Spinal cord (tissue), 10 donors: Measurements from ENCODE around the gene GRIK2. TPM values are rescaled to one million over a fixed set of nuclear protein-coding genes. Genes with fewer than 3 reads are reported as not detected.
A peak's percentile ranks its signal among the peaks of the same experiment; 100 is the strongest.

Experiments
- DNase-seq, 6 donors: peaks; one replicate each; pipeline versions ENCODE4 v3.0.0 to v3.0.0-alpha.2; 2013 to 2015; ENCODE audit warnings: low spot score in 6 of 6, low read depth in 4 of 6
- H3K27ac ChIP-seq: one replicate; pipeline ENCODE4 v1.5.1; 2013; ENCODE audit warnings: low read depth, low read length, control low read depth
- H3K27me3 ChIP-seq: one replicate; pipeline ENCODE4 v1.6.1; 2013; ENCODE audit warnings: low read length; ENCODE audit not compliant: control insufficient read depth, insufficient read depth
- H3K36me3 ChIP-seq: one replicate; pipeline ENCODE4 v1.6.1; 2013; ENCODE audit warnings: low read length; ENCODE audit not compliant: control insufficient read depth, insufficient read depth
- H3K4me1 ChIP-seq: one replicate; pipeline ENCODE4 v1.6.1; 2013; ENCODE audit warnings: low read length; ENCODE audit not compliant: control insufficient read depth, insufficient read depth
- H3K4me3 ChIP-seq: one replicate; pipeline ENCODE4 v1.5.1; 2013; ENCODE audit warnings: low read depth, low read length, control low read depth
- H3K9me3 ChIP-seq: one replicate; pipeline ENCODE4 v1.6.1; 2013; ENCODE audit warnings: low read length; ENCODE audit not compliant: control insufficient read depth, insufficient read depth
- WGBS: methylation state at CpG from one replicate; pipeline ENCODE4 v1.1.5; 2013; ENCODE audit warnings: missing lambda C conversion rate; ENCODE audit not compliant: insufficient coverage; 5-methylcytosine and 5-hydroxymethylcytosine counted together
- polyA plus RNA-seq, 2 donors: library from polyadenylated mRNA; unstranded; fragments of 120-200 nt; gene quantifications; one replicate each; pipeline ENCODE4 v1.2.1, GENCODE V29; 2013; ENCODE audit not compliant: insufficient read length in 2 of 2
- total RNA-seq, 2 donors: library from RNA; depleted of rRNA in 1 of 2; stranded (reverse); fragments of 120-200 nt in 1 of 2; fragments of >200 nt in 1 of 2; gene quantifications; one replicate each; pipeline versions ENCODE4 v1.2.3 to v1.2.4, GENCODE V29; 2013 to 2014
- donor health status: healthy.

The GRIK2 gene
- total and polyA plus RNA-seq, 4 donors: 25.3 to 92.4 (median 54.7) TPM

DNA sequence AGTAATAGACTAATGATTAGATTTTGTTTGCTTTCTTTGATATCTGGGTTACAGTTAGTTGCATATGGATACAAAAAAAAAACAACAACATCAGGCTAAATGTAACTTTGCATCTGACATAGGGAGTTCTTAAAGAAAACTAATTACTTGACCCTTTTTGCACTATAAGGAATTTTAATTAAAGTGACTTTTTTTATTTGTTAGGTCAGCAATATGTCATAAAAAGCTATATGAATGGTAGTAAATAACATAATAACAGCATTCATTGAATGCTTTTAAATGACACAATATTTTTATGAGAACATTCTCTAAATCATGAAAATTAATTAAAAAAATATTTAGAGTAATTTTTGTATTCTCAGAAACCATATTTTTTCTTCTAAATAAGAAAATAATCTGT lies 183.6 kb downstream of the GRIK2 start:
- no peak overlapping the region for H3K4me3 ChIP-seq
- H3K27ac ChIP-seq: no peak overlapping the region

DNA sequence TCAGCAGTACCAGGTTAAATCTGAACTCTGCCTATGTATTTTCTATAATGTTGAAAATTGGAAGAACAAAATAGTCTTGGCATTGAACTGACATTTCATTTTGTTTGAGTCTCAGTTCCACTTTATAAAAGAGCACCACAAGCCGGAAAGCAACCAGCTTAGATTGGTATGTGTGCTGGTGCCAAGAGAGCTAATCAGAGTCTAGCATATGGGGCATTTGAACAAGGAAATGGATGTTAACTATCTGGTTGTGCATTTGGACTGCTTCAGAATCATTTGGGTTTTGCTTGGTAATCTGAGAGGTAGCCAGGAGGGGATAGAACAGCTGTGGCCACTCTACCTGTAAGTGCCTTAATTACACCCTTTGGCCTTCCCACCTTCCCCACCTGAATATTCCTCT lies 184.8 kb downstream of the GRIK2 start:
- DNase-seq: peak in 1 of 6 donors; percentile 30
- no peaks in the 10 kb centered on the region for H3K27me3 ChIP-seq
- H3K4me3 ChIP-seq: no peak overlapping the region
- H3K4me1 ChIP-seq: no peaks in the 10 kb centered on the region
- no peaks in the 10 kb centered on the region for H3K36me3 ChIP-seq
- 88% methylated on average over 1 of the region's 1 CpG for WGBS
- H3K27ac ChIP-seq: no peak overlapping the region
- no peaks in the 10 kb centered on the region for H3K9me3 ChIP-seq

More for the DNA sequence above, 183.6 kb downstream of the GRIK2 start:
- H3K36me3 ChIP-seq: no peaks in the 10 kb centered on the region
- no peaks in the 10 kb centered on the region for H3K9me3 ChIP-seq
- H3K27me3 ChIP-seq: no peaks in the 10 kb centered on the region
- H3K4me1 ChIP-seq: no peaks in the 10 kb centered on the region
- no peak for DNase-seq

DNA sequence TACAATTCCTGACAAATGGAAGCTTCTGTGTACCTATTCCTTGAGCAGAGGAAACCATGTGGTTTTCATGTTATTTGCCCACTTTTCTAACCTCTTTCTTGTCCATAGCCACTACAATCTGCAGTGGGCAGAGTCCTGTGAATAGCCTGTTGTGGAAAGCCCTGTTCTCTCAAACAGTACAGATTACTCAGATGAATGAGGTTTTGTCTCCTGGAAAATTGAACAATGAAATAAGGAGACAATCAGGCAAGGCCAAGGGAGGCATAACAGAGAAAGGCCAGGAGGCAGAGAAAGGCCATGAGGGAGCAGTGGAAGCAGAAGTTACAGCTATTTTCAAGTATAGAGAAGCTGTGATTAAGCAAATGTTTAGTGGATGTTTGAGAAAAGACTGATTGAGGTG lies 189.3 kb downstream of the GRIK2 start:
- no peak overlapping the region for H3K27ac ChIP-seq
- no peak for DNase-seq
- no peaks in the 10 kb centered on the region for H3K9me3 ChIP-seq
- no peak overlapping the region for H3K4me3 ChIP-seq
- H3K27me3 ChIP-seq: no peaks in the 10 kb centered on the region
- H3K4me1 ChIP-seq: no peaks in the 10 kb centered on the region
- H3K36me3 ChIP-seq: no peaks in the 10 kb centered on the region

- Histone ChIP-seq H3K27ac (no peak overlapping the region), H3K27me3 (no peaks in the 10 kb centered on the region), H3K36me3 (no peaks in the 10 kb centered on the region), H3K4me1 (no peaks in the 10 kb centered on the region), H3K9me3 (no peaks in the 10 kb centered on the region), H3K4me3 (no peak overlapping the region)
- no peak for DNase-seq
These were observed 192.0 kb downstream of the GRIK2 start for GRCh38 chr6:101585501-101585900.

- Histone ChIP-seq H3K27me3 (no peaks in the 10 kb centered on the region), H3K36me3 (no peaks in the 10 kb centered on the region), H3K4me1 (no peaks in the 10 kb centered on the region), H3K27ac (no peak overlapping the region), H3K4me3 (no peak overlapping the region), H3K9me3 (no peaks in the 10 kb centered on the region)
- no CpG with 5 or more reads among the region's 3 CpGs for WGBS
- DNase-seq: no peak
These were observed 194.8 kb downstream of the GRIK2 start for GRCh38 chr6:101588343-101588742.

DNA sequence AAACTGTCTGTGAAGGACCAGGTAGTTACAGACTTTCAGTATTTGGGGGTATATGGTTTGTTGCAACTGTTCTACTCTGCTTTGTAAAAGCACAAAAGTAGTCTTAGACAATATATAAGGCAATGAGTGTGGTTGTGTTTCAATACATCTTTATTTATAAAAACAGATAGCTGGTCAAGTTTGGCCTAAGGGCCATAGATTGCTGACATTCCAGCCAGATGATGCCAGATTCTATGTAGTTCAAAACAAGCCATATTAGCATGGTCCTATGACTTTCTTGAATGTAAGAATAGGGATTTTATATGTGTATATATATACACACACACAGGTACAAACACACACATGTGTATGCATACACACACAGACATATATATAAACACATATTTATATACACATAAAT lies 201.8 kb downstream of the GRIK2 start:
- H3K27ac ChIP-seq: no peak overlapping the region
- DNase-seq: no peak
- no peaks in the 10 kb centered on the region for H3K36me3 ChIP-seq
- no peaks in the 10 kb centered on the region for H3K9me3 ChIP-seq
- H3K4me3 ChIP-seq: no peak overlapping the region
- no peaks in the 10 kb centered on the region for H3K27me3 ChIP-seq
- H3K4me1 ChIP-seq: no peaks in the 10 kb centered on the region

GRCh38 chr6:101597693-101598092 lies 204.2 kb downstream of the GRIK2 start:
- WGBS: 58% methylated on average over 2 of the region's 4 CpGs
- H3K4me1 ChIP-seq: no peaks in the 10 kb centered on the region
- DNase-seq: no peak
- H3K27ac ChIP-seq: no peak overlapping the region
- H3K9me3 ChIP-seq: no peaks in the 10 kb centered on the region
- no peaks in the 10 kb centered on the region for H3K27me3 ChIP-seq
- no peak overlapping the region for H3K4me3 ChIP-seq
- no peaks in the 10 kb centered on the region for H3K36me3 ChIP-seq

GRCh38 chr6:101605426-101605825 lies 211.9 kb downstream of the GRIK2 start:
- Histone ChIP-seq H3K4me1 (no peaks in the 10 kb centered on the region), H3K27me3 (no peaks in the 10 kb centered on the region), H3K4me3 (no peak overlapping the region), H3K27ac (no peak overlapping the region), H3K9me3 (no peaks in the 10 kb centered on the region), H3K36me3 (no peaks in the 10 kb centered on the region)
- no peak for DNase-seq
- no CpG with 5 or more reads among the region's 5 CpGs for WGBS

GRCh38 chr6:101605874-101606273 lies 212.4 kb downstream of the GRIK2 start:
- no peak overlapping the region for H3K4me3 ChIP-seq
- DNase-seq: no peak
- no peaks in the 10 kb centered on the region for H3K4me1 ChIP-seq
- no peak overlapping the region for H3K27ac ChIP-seq
- no peaks in the 10 kb centered on the region for H3K9me3 ChIP-seq
- no peaks in the 10 kb centered on the region for H3K36me3 ChIP-seq
- H3K27me3 ChIP-seq: no peaks in the 10 kb centered on the region

GRCh38 chr6:101607111-101607690 lies 213.7 kb downstream of the GRIK2 start:
- H3K27me3 ChIP-seq: no peaks in the 10 kb centered on the region
- no peak overlapping the region for H3K27ac ChIP-seq
- no peak overlapping the region for H3K4me3 ChIP-seq
- H3K9me3 ChIP-seq: no peaks in the 10 kb centered on the region
- no CpG with 5 or more reads among the region's 4 CpGs for WGBS
- H3K36me3 ChIP-seq: no peaks in the 10 kb centered on the region
- peak in 1 of 6 donors; percentile 77 for DNase-seq
- no peaks in the 10 kb centered on the region for H3K4me1 ChIP-seq
